ENCODE measurements around the gene NKD1.

Gene NKD1

GRCh38 chr16:50552476-50553101, 4.4 kb downstream of the NKD1 start:
- no peaks in the 10 kb centered on the region for H3K9me3 Mint-ChIP-seq
- no peak overlapping the region for H3K4me3 Mint-ChIP-seq
- no peak overlapping the region for H3K27ac Mint-ChIP-seq
- H3K36me3 Mint-ChIP-seq (ENCODE audit: low read depth), result peaks cover 2% of the 10 kb centered on the region
- H3K27me3 Mint-ChIP-seq (ENCODE audit: low read depth), result peaks cover 38% of the 10 kb centered on the region
- H3K4me1 Mint-ChIP-seq (ENCODE audit: low read depth), result no peaks in the 10 kb centered on the region
- DNase-seq (ENCODE audit: low spot score), result no peak

- Mint-ChIP-seq H3K4me3 (no peak overlapping the region), H3K27ac (no peak overlapping the region), H3K27me3 (ENCODE audit: low read depth) (peaks cover 38% of the 10 kb centered on the region), H3K9me3 (no peaks in the 10 kb centered on the region), H3K36me3 (ENCODE audit: low read depth) (peaks cover 2% of the 10 kb centered on the region), H3K4me1 (ENCODE audit: low read depth) (no peaks in the 10 kb centered on the region)
- no peak for DNase-seq (ENCODE audit: low spot score)
Observed at GRCh38 chr16:50553182-50553710, 5.0 kb downstream of the NKD1 start.

- H3K27me3 Mint-ChIP-seq (ENCODE audit: low read depth), result peaks cover 38% of the 10 kb centered on the region
- no peaks in the 10 kb centered on the region for H3K9me3 Mint-ChIP-seq
- peaks cover 2% of the 10 kb centered on the region for H3K36me3 Mint-ChIP-seq (ENCODE audit: low read depth)
- H3K4me3 Mint-ChIP-seq, result no peak overlapping the region
- no peaks in the 10 kb centered on the region for H3K4me1 Mint-ChIP-seq (ENCODE audit: low read depth)
- no peak overlapping the region for H3K27ac Mint-ChIP-seq
- no peak for DNase-seq (ENCODE audit: low spot score)
Observed at GRCh38 chr16:50553731-50554360, 5.7 kb downstream of the NKD1 start.

- DNase-seq (ENCODE audit: low spot score), result no peak
- Mint-ChIP-seq H3K27ac (no peak overlapping the region), H3K4me3 (no peak overlapping the region), H3K27me3 (ENCODE audit: low read depth) (peaks cover 23% of the 10 kb centered on the region), H3K9me3 (no peaks in the 10 kb centered on the region), H3K36me3 (ENCODE audit: low read depth) (peaks cover 2% of the 10 kb centered on the region), H3K4me1 (ENCODE audit: low read depth) (no peaks in the 10 kb centered on the region)
Observed at GRCh38 chr16:50555269-50555875, 7.2 kb downstream of the NKD1 start.

GRCh38 chr16:50555952-50556673, 7.9 kb downstream of the NKD1 start:
- no peak overlapping the region for H3K4me3 Mint-ChIP-seq
- no peak for DNase-seq (ENCODE audit: low spot score)
- no peak overlapping the region for H3K27ac Mint-ChIP-seq
- peaks cover 2% of the 10 kb centered on the region for H3K36me3 Mint-ChIP-seq (ENCODE audit: low read depth)
- H3K9me3 Mint-ChIP-seq, result no peaks in the 10 kb centered on the region
- no peaks in the 10 kb centered on the region for H3K4me1 Mint-ChIP-seq (ENCODE audit: low read depth)
- peaks cover 16% of the 10 kb centered on the region for H3K27me3 Mint-ChIP-seq (ENCODE audit: low read depth)

- DNase-seq (ENCODE audit: low spot score), result no peak
- H3K36me3 Mint-ChIP-seq (ENCODE audit: low read depth), result peaks cover 2% of the 10 kb centered on the region
- H3K27ac Mint-ChIP-seq, result no peak overlapping the region
- peaks cover 4% of the 10 kb centered on the region for H3K9me3 Mint-ChIP-seq
- no peak overlapping the region for H3K4me3 Mint-ChIP-seq
- H3K4me1 Mint-ChIP-seq (ENCODE audit: low read depth), result no peaks in the 10 kb centered on the region
- peaks cover 13% of the 10 kb centered on the region for H3K27me3 Mint-ChIP-seq (ENCODE audit: low read depth)
Observed at GRCh38 chr16:50557046-50557445, 8.8 kb downstream of the NKD1 start.

- Mint-ChIP-seq H3K27me3 (ENCODE audit: low read depth) (peaks cover 3% of the 10 kb centered on the region), H3K4me3 (no peak overlapping the region), H3K27ac (no peak overlapping the region), H3K9me3 (peaks cover 4% of the 10 kb centered on the region), H3K4me1 (ENCODE audit: low read depth) (no peaks in the 10 kb centered on the region), H3K36me3 (ENCODE audit: low read depth) (peaks cover 2% of the 10 kb centered on the region)
- DNase-seq (ENCODE audit: low spot score), result no peak
Observed at GRCh38 chr16:50558913-50559312, 10.7 kb downstream of the NKD1 start.

- peaks cover 2% of the 10 kb centered on the region for H3K36me3 Mint-ChIP-seq (ENCODE audit: low read depth)
- H3K9me3 Mint-ChIP-seq, result peaks cover 4% of the 10 kb centered on the region
Observed at GRCh38 chr16:50559342-50559741, 11.1 kb downstream of the NKD1 start.

GRCh38 chr16:50559804-50560514, 11.8 kb downstream of the NKD1 start:
- no peaks in the 10 kb centered on the region for H3K27me3 Mint-ChIP-seq (ENCODE audit: low read depth)
- no peaks in the 10 kb centered on the region for H3K4me1 Mint-ChIP-seq (ENCODE audit: low read depth)
- DNase-seq (ENCODE audit: low spot score), result no peak
- H3K4me3 Mint-ChIP-seq, result no peak overlapping the region
- peaks cover 4% of the 10 kb centered on the region for H3K9me3 Mint-ChIP-seq
- peaks cover 2% of the 10 kb centered on the region for H3K36me3 Mint-ChIP-seq (ENCODE audit: low read depth)
- H3K27ac Mint-ChIP-seq, result no peak overlapping the region

More at GRCh38 chr16:50559342-50559741, 11.1 kb downstream of the NKD1 start:
- Mint-ChIP-seq H3K4me1 (ENCODE audit: low read depth) (no peaks in the 10 kb centered on the region), H3K27me3 (ENCODE audit: low read depth) (no peaks in the 10 kb centered on the region), H3K4me3 (no peak overlapping the region), H3K27ac (no peak overlapping the region)
- no peak for DNase-seq (ENCODE audit: low spot score)

GRCh38 chr16:50560903-50561863, 13.0 kb downstream of the NKD1 start:
- Mint-ChIP-seq H3K27me3 (ENCODE audit: low read depth) (no peaks in the 10 kb centered on the region), H3K4me1 (ENCODE audit: low read depth) (no peaks in the 10 kb centered on the region), H3K27ac (no peak overlapping the region), H3K9me3 (peaks cover 4% of the 10 kb centered on the region), H3K36me3 (ENCODE audit: low read depth) (peaks cover 2% of the 10 kb centered on the region), H3K4me3 (no peak overlapping the region)
- no peak for DNase-seq (ENCODE audit: low spot score)

GRCh38 chr16:50562657-50563056, 14.5 kb downstream of the NKD1 start:
- no peak overlapping the region for H3K4me3 Mint-ChIP-seq
- H3K9me3 Mint-ChIP-seq, result peaks cover 4% of the 10 kb centered on the region
- H3K27me3 Mint-ChIP-seq (ENCODE audit: low read depth), result no peaks in the 10 kb centered on the region
- DNase-seq (ENCODE audit: low spot score), result no peak
- H3K27ac Mint-ChIP-seq, result no peak overlapping the region
- H3K4me1 Mint-ChIP-seq (ENCODE audit: low read depth), result no peaks in the 10 kb centered on the region
- H3K36me3 Mint-ChIP-seq (ENCODE audit: low read depth), result no peaks in the 10 kb centered on the region

- H3K27ac Mint-ChIP-seq, result no peak overlapping the region
- H3K36me3 Mint-ChIP-seq (ENCODE audit: low read depth), result no peaks in the 10 kb centered on the region
- H3K9me3 Mint-ChIP-seq, result peaks cover 4% of the 10 kb centered on the region
- no peaks in the 10 kb centered on the region for H3K27me3 Mint-ChIP-seq (ENCODE audit: low read depth)
- H3K4me1 Mint-ChIP-seq (ENCODE audit: low read depth), result no peaks in the 10 kb centered on the region
- no peak overlapping the region for H3K4me3 Mint-ChIP-seq
- no peak for DNase-seq (ENCODE audit: low spot score)
Observed at GRCh38 chr16:50563989-50564388, 15.8 kb downstream of the NKD1 start.

- H3K4me3 Mint-ChIP-seq, result no peak overlapping the region
- no peak for DNase-seq (ENCODE audit: low spot score)
- H3K9me3 Mint-ChIP-seq, result peaks cover 4% of the 10 kb centered on the region
- no peaks in the 10 kb centered on the region for H3K36me3 Mint-ChIP-seq (ENCODE audit: low read depth)
- H3K27ac Mint-ChIP-seq, result no peak overlapping the region
- H3K27me3 Mint-ChIP-seq (ENCODE audit: low read depth), result no peaks in the 10 kb centered on the region
- no peaks in the 10 kb centered on the region for H3K4me1 Mint-ChIP-seq (ENCODE audit: low read depth)
Observed at GRCh38 chr16:50565428-50565827, 17.2 kb downstream of the NKD1 start.

Data from T-helper 2 cell treated with Interferon-gamma antibody and Interleukin-4, amounts not matched to agents 5 μg/mL and 100 μg/mL, for 36 hours (primary cell).